Raji (cell line): Measurements from ENCODE around the gene PHF12.

Experiments
- POLR2A ChIP-seq: IDR thresholded peaks from 2 replicates; pipeline ENCODE4 v1.6.1; 2011; ENCODE audit warnings: low read depth, low read length, control low read depth; ENCODE audit not compliant: insufficient read depth

Gene PHF12

DNA sequence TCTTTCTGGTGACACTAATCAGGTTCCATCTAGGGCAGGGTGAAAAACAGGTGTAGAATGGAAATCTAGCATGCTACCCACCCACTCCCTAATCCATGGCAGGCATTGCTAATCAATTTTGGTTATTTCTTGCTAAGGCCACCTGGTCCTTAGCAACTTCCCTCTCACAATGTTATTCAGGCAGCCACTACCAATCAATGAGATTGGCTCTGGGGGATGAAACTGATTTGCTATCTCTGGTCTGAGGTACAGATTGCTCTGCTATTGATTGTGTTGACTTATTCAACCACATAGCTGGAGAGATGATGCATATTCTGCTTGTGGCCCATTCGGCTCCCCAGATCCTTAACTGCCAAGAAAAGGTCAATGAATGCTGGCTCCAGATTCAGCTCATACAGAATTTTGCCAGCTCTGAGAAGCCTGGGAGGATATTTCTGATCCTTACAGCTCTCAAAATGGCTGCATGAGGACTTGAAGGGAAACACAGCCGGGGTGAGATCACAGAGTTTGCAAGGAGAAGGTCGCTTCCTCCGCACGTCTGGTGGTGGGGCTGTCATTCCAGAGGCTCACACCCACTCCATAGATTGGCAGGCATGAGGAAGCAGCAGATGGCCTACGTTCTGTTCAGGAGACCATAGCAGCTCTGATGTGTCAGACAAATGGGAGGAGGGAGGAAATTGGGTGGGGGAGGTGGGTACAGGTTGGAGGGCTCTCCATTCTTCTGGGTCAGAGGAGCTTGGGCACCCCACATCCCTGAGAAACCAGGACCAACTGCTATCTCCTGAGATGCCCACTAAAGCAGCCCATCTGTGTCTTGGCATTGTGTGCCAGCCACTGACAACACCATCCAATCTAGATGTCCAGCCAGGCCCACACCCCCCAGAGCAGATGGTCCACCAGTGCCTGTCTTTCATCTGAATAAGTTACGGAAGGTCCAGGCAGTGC, 32.2 kb upstream of the PHF12 start:
- no peak for TF ChIP-seq POLR2A

DNA sequence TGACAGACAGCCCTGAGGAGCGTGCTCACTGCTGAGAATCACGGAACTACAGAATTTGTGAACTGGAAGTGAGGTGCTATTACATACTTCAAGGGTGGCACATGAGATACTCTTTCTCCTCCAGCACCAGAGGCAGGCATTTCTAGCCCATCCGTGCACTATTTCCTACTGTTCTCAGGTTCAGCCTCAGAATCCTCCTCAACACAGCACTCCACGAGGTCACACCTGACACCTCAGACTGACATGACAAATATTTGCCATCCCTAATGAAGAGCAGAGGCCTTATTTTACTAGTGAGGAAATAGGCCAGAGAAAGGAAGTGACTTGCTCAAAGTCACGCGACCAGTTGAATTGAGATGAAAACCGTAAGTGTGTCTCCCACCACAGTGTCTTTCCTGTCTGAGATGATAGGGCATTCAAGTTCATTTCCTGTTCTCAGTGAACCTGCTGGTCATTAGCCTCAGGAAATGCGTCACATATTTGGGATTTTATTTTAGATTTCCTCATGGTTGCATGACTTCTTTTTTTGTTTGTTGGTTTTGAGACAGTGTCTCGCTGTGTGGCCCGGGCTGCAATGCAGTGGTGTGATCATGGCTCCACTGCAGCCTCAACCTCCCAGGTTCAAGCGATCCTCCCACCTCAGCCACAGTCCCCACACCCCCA, 30.9 kb upstream of the PHF12 start:
- no peak for TF ChIP-seq POLR2A

DNA sequence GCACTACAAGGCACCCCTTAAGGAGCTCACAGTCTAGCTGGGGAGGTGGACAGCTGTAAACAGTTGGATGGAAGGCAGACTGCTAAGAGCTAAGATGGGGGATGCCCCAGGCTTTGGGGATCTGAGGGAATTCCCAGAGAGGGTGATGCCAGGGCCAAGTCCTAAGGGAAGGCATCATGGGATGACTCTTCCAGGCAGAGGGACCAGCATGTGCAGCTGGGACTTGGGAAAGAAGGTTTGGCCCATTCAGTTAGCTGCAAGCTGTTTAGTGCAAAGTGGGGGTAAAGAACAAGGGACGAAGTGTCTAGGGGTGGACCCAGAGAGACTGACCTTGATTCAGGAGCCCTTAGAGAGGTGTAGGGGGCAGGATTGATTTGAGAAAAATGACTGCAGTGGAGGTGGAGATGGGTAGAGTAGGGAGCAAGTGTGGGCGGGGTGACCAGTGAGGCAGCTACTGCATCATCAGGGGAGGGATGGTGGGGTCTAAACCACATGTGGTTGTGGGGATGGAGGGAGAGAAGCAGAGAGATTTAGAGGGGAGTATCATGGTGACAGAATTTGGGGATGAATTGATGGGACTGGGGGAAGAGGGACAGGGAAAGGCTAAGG, 27.1 kb upstream of the PHF12 start:
- TF ChIP-seq POLR2A = no peak

GRCh38 chr17:28977659-28978355, 26.5 kb upstream of the PHF12 start:
- TF ChIP-seq POLR2A = no peak

DNA sequence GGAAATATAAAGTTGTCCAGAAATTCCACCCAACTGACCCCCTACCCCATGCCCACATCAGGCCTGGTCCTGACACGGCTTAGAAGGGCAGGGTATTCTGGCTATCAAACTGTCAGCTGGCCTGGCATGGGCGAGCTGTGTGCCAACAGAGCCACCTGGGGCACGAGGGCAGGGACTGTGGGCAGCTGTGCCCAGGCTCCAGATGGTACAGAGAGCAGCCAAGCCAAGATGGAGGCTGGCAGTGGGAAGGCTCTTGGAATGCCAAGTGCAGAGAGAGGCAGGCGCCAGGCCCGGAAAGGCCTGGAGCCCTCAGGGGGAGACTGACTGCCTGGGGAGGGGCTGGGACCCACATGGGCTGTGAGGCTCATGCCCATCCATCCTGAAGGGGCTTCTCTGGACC, 24.3 kb upstream of the PHF12 start:
- no peak for TF ChIP-seq POLR2A

DNA sequence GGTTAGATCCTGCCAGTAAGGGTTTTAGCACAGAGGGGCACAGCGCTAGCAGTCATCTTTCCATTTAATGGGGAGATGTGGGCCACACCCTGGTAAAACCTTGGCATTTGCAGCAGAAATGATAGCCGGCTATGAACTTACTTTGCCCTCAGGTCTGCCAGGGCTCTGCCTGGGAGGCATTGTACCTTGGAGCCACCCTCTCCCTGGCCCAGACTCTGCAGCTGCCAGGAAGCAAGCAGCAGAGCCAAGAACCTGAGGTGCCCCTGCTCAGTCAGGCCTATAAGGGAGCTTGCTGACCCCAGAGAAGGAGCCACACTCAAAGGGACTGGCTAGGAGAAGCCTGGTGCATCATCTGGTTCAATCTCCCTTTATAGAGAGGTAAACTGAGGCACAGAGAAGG, 23.7 kb upstream of the PHF12 start:
- TF ChIP-seq POLR2A = no peak

DNA sequence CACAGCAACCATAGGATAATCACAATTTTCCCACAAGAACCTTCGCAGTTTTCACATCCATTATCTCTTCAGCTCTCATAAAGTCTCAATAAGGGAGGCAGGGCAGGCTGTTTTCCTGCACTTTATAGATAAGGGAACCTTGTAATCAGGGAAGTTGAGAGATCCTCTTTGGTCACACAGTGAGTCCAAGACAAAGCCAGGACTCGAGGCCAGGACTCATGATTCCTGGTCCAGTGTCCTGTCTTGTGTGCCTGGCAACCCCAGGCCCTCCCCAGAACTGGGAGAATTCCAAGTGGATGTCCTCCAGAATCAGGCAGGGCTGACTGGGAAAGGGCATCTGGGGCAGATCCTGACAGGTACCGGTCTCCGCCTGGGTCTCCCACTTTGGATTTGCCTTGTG, 23.1 kb upstream of the PHF12 start:
- TF ChIP-seq POLR2A = no peak

- no peak for TF ChIP-seq POLR2A
Measured at GRCh38 chr17:28973425-28973824, 22.1 kb upstream of the PHF12 start.

- no peak for TF ChIP-seq POLR2A
Measured at GRCh38 chr17:28972437-28972836, 21.1 kb upstream of the PHF12 start.

- no peak for TF ChIP-seq POLR2A
Measured at GRCh38 chr17:28970879-28971278, 19.6 kb upstream of the PHF12 start.

DNA sequence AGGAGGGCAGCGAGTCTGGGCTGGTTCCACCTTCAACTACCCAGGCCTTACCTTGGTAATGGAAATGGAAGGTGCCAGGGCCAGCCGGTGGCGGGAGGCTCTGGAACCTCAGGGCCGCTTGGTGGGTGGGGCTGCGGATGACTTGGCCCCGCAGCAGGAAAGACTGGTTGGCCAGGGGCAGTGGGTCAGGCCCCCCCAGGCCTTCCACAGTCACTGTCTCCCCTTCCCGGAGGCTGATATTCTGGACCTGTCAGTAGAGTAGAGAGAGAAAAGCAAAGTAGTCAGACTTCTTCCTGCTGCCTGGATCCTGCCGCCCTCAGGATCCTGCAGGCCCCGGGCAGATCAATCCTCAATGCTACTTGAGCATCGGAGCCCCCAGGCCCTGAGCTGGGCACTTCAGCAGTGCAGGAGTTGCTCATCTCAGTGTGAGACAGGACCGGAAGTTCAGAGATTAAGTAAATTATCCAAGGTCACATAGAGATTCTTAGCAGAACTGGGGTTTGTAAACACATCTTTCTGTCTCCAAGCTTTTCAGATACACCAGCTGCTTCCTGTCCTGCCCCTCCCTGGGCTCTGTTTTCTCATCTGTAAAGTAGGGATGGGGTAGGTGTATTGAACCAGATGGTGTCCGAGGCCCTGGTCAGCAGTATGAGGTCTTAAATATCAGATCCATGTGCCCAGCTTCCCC, 18.5 kb upstream of the PHF12 start:
- no peak for TF ChIP-seq POLR2A

DNA sequence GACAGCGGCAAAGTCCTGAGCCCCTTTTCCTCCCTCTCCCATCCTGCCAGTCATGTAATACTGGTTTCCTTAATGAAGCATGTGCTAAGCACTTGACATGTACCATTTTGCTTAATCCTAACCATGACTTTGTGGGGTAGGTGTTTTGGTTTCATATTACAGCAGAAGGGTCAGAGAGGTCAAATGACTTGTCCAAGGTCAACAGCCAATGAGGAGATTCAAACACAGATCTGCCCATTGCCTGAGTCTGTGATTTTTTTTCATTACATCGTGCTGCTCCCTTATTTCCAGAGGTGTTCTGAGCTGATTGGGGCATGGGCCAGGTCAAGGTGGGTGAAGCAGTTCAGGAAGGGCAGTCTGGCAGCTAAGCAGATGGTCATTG, 17.6 kb upstream of the PHF12 start:
- TF ChIP-seq POLR2A = no peak

DNA sequence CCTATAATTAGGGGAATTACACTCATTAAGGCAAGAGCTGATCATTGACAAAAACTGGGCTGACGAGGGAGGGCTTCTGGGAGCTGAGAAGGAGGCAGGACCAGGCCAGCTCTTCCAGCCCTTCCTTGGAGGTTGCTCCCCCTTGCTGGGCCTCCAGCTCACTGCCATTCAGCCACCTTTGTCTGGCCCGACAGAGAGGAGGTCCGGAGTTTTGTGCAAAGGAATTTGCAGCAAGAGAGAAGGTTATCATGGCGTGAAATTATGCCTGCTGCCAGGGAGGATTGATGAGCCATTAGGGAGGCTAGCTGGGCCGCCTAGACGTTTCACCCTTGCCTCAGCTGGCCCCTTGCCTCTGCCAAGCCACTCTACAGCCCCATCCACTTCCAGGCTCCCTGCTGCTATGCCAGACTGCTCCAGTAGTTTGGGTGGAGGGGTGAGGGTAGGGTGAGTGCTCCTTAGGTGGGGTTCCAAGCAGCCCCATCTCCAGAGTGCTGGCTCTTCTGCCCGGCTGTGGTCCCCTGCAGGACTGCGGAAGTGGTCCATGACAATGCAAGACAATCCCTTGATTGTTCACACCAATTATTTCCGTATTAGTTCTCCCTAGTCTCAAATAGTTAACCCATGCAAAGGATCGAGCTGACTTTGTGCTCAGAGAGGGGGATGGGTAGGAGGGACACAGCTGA, 17.1 kb upstream of the PHF12 start:
- TF ChIP-seq POLR2A = no peak

- no peak for TF ChIP-seq POLR2A
Measured at GRCh38 chr17:28967221-28968135, 16.2 kb upstream of the PHF12 start.

- TF ChIP-seq POLR2A = no peak
Measured at GRCh38 chr17:28963841-28964240, 12.5 kb upstream of the PHF12 start.
